Stomach (tissue), 4 donors: ENCODE measurements around the gene ARPC5.

Source experiments
- CTCF ChIP-seq, 7 experiments: fragments of 450-650 bp in 4 of 7; fragments of 200-600 bp in 3 of 7; sonication (generic) in 3 of 7; IDR thresholded peaks; one replicate each; pipeline ENCODE4 v1.5.1; 2016 to 2019; ENCODE audit warnings: antibody characterized with exemption in 7 of 7, control low read depth in 2 of 7, mild to moderate bottlenecking in 1 of 7
- EP300 ChIP-seq: sonication (generic); formaldehyde crosslinking; IDR thresholded peaks from one replicate; pipeline ENCODE4 v1.6.1; 2017; ENCODE audit warnings: antibody characterized with exemption
- POLR2A ChIP-seq, 4 donors: fragments of 450-650 bp; IDR thresholded peaks; one replicate each; pipeline ENCODE4 v1.6.1; 2016; ENCODE audit warnings: antibody characterized with exemption in 4 of 4, control low read depth in 2 of 4, mild to moderate bottlenecking in 1 of 4, moderate library complexity in 1 of 4
- POLR2AphosphoS5 ChIP-seq, 3 donors: sonication (generic); formaldehyde crosslinking; IDR thresholded peaks; one replicate each; pipeline ENCODE4 v1.6.1; 2016; ENCODE audit warnings: antibody characterized with exemption in 3 of 3

DNA sequence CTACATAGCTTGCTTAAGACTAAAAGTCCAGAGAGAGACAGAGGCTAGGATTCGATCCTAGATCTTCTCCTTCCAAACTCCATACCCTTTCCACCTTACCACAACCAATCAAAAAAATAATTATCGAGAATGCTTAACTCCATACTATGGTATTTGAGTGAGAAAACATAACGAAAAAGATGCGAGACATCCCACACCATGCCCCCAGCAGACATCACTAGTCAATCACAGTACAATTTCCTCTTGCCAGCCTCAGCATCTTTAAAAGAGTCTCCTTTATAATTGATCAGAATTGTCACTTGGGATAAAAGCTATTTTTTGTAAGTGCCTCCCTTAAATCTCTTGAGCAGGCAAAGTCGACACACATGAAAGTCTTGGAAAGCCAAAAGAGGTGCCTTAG lies 46.2 kb downstream of the ARPC5 start:
- no peak for TF ChIP-seq CTCF (IDR thresholded peaks at IDR 0.05)
- no peak for TF ChIP-seq EP300
- TF ChIP-seq POLR2AphosphoS5 (IDR thresholded peaks at IDR 0.05), result no peak
- no peak for TF ChIP-seq POLR2A (IDR thresholded peaks at IDR 0.05)
